Dendritic cell treated with granulocyte-macrophage colony-stimulating factor and Interleukin-4, amounts not matched to agents 40 ng/mL and 50 ng/mL, for 4 days (primary cell): ENCODE results near the gene VGLL4.
A peak's percentile ranks its signal among the peaks of the same experiment; 100 is the strongest.
"Not testable (repeated sequence)": the region's sequence is repeated elsewhere in the genome, so short reads cannot be mapped to it uniquely, and the experiment has no call there.

Experiments used
- H3K27ac Mint-ChIP-seq: one replicate; pipeline ENCODE4 v1.8.0; 2022; ENCODE audit warnings: mild to moderate bottlenecking, mixed read lengths
- H3K27me3 Mint-ChIP-seq: one replicate; pipeline ENCODE4 v1.8.0; 2022; ENCODE audit warnings: mild to moderate bottlenecking, mixed read lengths
- H3K36me3 Mint-ChIP-seq: one replicate; pipeline ENCODE4 v1.8.0; 2022; ENCODE audit warnings: low read depth, mixed read lengths
- H3K4me1 Mint-ChIP-seq: one replicate; pipeline ENCODE4 v1.8.0; 2022; ENCODE audit warnings: low read depth, mixed read lengths
- H3K4me3 Mint-ChIP-seq: one replicate; pipeline ENCODE4 v1.8.0; 2022; ENCODE audit warnings: mild to moderate bottlenecking, moderate library complexity, mixed read lengths
- H3K9me3 Mint-ChIP-seq: one replicate; pipeline ENCODE4 v1.8.0; 2022; ENCODE audit warnings: mixed read lengths
- intact Hi-C: fragments of 100-400 bp; cut with micrococcal nuclease; formaldehyde crosslinking; loops from one replicate; pipeline ENCODE4 v1.15.0; 2022

VGLL4 gene

GRCh38 chr3:11522953-11523571, 120.7 kb downstream of the VGLL4 start:
- peaks cover 21% of the 10 kb centered on the region for H3K36me3 Mint-ChIP-seq
- H3K27me3 Mint-ChIP-seq, result no peaks in the 10 kb centered on the region
- intact Hi-C loops, result no loop called here
- H3K27ac Mint-ChIP-seq, result no peak overlapping the region
- H3K4me1 Mint-ChIP-seq, result peaks cover 16% of the 10 kb centered on the region
- no peaks in the 10 kb centered on the region for H3K9me3 Mint-ChIP-seq
- no peak overlapping the region for H3K4me3 Mint-ChIP-seq

GRCh38 chr3:11522398-11522715, 121.4 kb downstream of the VGLL4 start:
- intact Hi-C loops, result no loop called here
- Mint-ChIP-seq H3K4me1 (peaks cover 23% of the 10 kb centered on the region), H3K9me3 (no peaks in the 10 kb centered on the region), H3K4me3 (no peak overlapping the region), H3K36me3 (peaks cover 17% of the 10 kb centered on the region), H3K27me3 (no peaks in the 10 kb centered on the region), H3K27ac (no peak overlapping the region)

GRCh38 chr3:11521167-11521566, 122.5 kb downstream of the VGLL4 start:
- Mint-ChIP-seq H3K36me3 (peaks cover 22% of the 10 kb centered on the region), H3K27ac (peak overlapping the region; percentile 65), H3K4me3 (no peak overlapping the region), H3K4me1 (peaks cover 24% of the 10 kb centered on the region), H3K9me3 (no peaks in the 10 kb centered on the region), H3K27me3 (no peaks in the 10 kb centered on the region)
- intact Hi-C loops, result no loop called here

- Mint-ChIP-seq H3K9me3 (no peaks in the 10 kb centered on the region), H3K4me3 (no peak overlapping the region), H3K4me1 (peaks cover 55% of the 10 kb centered on the region), H3K27me3 (no peaks in the 10 kb centered on the region), H3K36me3 (peaks cover 22% of the 10 kb centered on the region), H3K27ac (no peak overlapping the region)
- intact Hi-C loops, result loop anchor here (10.0 kb wide), 1 partner anchor 133 kb away; no protein-coding TSS in a partner anchor
Observed at GRCh38 chr3:11517601-11518000, 126.1 kb downstream of the VGLL4 start.

- Mint-ChIP-seq H3K4me1 (peaks cover 70% of the 10 kb centered on the region), H3K36me3 (peaks cover 28% of the 10 kb centered on the region), H3K4me3 (peak overlapping the region; percentile 57), H3K27me3 (no peaks in the 10 kb centered on the region), H3K27ac (peak overlapping the region; percentile 77), H3K9me3 (no peaks in the 10 kb centered on the region)
- intact Hi-C loops, result loop anchor here (10.0 kb wide), 1 partner anchor 130 kb away; no protein-coding TSS in a partner anchor
Observed at GRCh38 chr3:11514191-11514821, 129.4 kb downstream of the VGLL4 start.

GRCh38 chr3:11513817-11514135, 129.9 kb downstream of the VGLL4 start:
- Mint-ChIP-seq H3K4me3 (no peak overlapping the region), H3K36me3 (peaks cover 28% of the 10 kb centered on the region), H3K27ac (peak overlapping the region; percentile 77), H3K27me3 (no peaks in the 10 kb centered on the region), H3K9me3 (no peaks in the 10 kb centered on the region), H3K4me1 (peaks cover 72% of the 10 kb centered on the region)
- intact Hi-C loops, result loop anchor here (10.0 kb wide), 1 partner anchor 129 kb away; no protein-coding TSS in a partner anchor

- not testable (repeated sequence) for H3K27me3 Mint-ChIP-seq, H3K4me3 Mint-ChIP-seq, H3K9me3 Mint-ChIP-seq
- peaks cover 28% of the 10 kb centered on the region for H3K36me3 Mint-ChIP-seq
- intact Hi-C loops, result loop anchor here (10.0 kb wide), 1 partner anchor 128 kb away; no protein-coding TSS in a partner anchor
- H3K4me1 Mint-ChIP-seq, result peaks cover 72% of the 10 kb centered on the region
- H3K27ac Mint-ChIP-seq, result peak overlapping the region; percentile 77
Observed at GRCh38 chr3:11513125-11513816, 130.4 kb downstream of the VGLL4 start.

GRCh38 chr3:11511606-11512005, 132.1 kb downstream of the VGLL4 start:
- intact Hi-C loops, result loop anchor here (10.0 kb wide), 1 partner anchor 127 kb away; no protein-coding TSS in a partner anchor
- not testable (repeated sequence) for H3K9me3 Mint-ChIP-seq, H3K4me3 Mint-ChIP-seq, H3K27me3 Mint-ChIP-seq
- Mint-ChIP-seq H3K36me3 (peaks cover 29% of the 10 kb centered on the region), H3K4me1 (peaks cover 64% of the 10 kb centered on the region), H3K27ac (peak overlapping the region; percentile 75)

GRCh38 chr3:11510356-11510755, 133.4 kb downstream of the VGLL4 start:
- Mint-ChIP-seq H3K4me3 (no peak overlapping the region), H3K27ac (peak overlapping the region; percentile 34), H3K4me1 (peaks cover 58% of the 10 kb centered on the region), H3K36me3 (peaks cover 29% of the 10 kb centered on the region), H3K27me3 (no peaks in the 10 kb centered on the region), H3K9me3 (no peaks in the 10 kb centered on the region)
- intact Hi-C loops, result loop anchor here (10.0 kb wide), 1 partner anchor 126 kb away; no protein-coding TSS in a partner anchor

GRCh38 chr3:11510001-11510340, 133.7 kb downstream of the VGLL4 start:
- H3K4me1 Mint-ChIP-seq, result peaks cover 54% of the 10 kb centered on the region
- intact Hi-C loops, result loop anchor here (10.0 kb wide), 1 partner anchor 125 kb away; no protein-coding TSS in a partner anchor
- H3K4me3 Mint-ChIP-seq, result no peak overlapping the region
- peak overlapping the region; percentile 34 for H3K27ac Mint-ChIP-seq
- H3K36me3 Mint-ChIP-seq, result peaks cover 29% of the 10 kb centered on the region
- H3K27me3 Mint-ChIP-seq, result no peaks in the 10 kb centered on the region
- H3K9me3 Mint-ChIP-seq, result no peaks in the 10 kb centered on the region

- peaks cover 48% of the 10 kb centered on the region for H3K4me1 Mint-ChIP-seq
- no peak overlapping the region for H3K27ac Mint-ChIP-seq
- H3K27me3 Mint-ChIP-seq, result no peaks in the 10 kb centered on the region
- intact Hi-C loops, result no loop called here
- no peak overlapping the region for H3K4me3 Mint-ChIP-seq
- peaks cover 29% of the 10 kb centered on the region for H3K36me3 Mint-ChIP-seq
- H3K9me3 Mint-ChIP-seq, result no peaks in the 10 kb centered on the region
Observed at GRCh38 chr3:11509173-11510000, 134.3 kb downstream of the VGLL4 start.

GRCh38 chr3:11508346-11509172, 135.2 kb downstream of the VGLL4 start:
- H3K4me3 Mint-ChIP-seq, result no peak overlapping the region
- H3K4me1 Mint-ChIP-seq, result peaks cover 40% of the 10 kb centered on the region
- peaks cover 29% of the 10 kb centered on the region for H3K36me3 Mint-ChIP-seq
- H3K9me3 Mint-ChIP-seq, result no peaks in the 10 kb centered on the region
- H3K27me3 Mint-ChIP-seq, result no peaks in the 10 kb centered on the region
- H3K27ac Mint-ChIP-seq, result no peak overlapping the region
- intact Hi-C loops, result no loop called here

- Mint-ChIP-seq H3K4me1 (peaks cover 33% of the 10 kb centered on the region), H3K4me3 (no peak overlapping the region), H3K36me3 (peaks cover 29% of the 10 kb centered on the region), H3K27me3 (no peaks in the 10 kb centered on the region), H3K27ac (no peak overlapping the region), H3K9me3 (no peaks in the 10 kb centered on the region)
- intact Hi-C loops, result no loop called here
Observed at GRCh38 chr3:11507719-11508118, 136.0 kb downstream of the VGLL4 start.
